Parathyroid adenoma (tissue), 2 donors: Measurements from ENCODE around the gene ZNF296.

ENCODE experiments used
- H2AFZ ChIP-seq: fragments of 300-600 bp; sonication (generic); one replicate; pipeline ENCODE4 v1.7.0; 2017; ENCODE audit warnings: antibody characterized with exemption, mild to moderate bottlenecking
- H3K27ac ChIP-seq: fragments of 300-600 bp; sonication (generic); one replicate; pipeline ENCODE4 v1.7.0; 2017
- H3K27me3 ChIP-seq: fragments of 300-600 bp; sonication (generic); one replicate; pipeline ENCODE4 v1.7.0; 2017; ENCODE audit warnings: low read length; ENCODE audit not compliant: control insufficient read depth, insufficient read depth
- H3K36me3 ChIP-seq: fragments of 300-600 bp; sonication (generic); one replicate; pipeline ENCODE4 v1.7.0; 2017; ENCODE audit warnings: low read length; ENCODE audit not compliant: control insufficient read depth, insufficient read depth
- H3K4me1 ChIP-seq: fragments of 300-600 bp; sonication (generic); one replicate; pipeline ENCODE4 v1.7.0; 2017; ENCODE audit warnings: control low read depth
- H3K4me2 ChIP-seq: fragments of 300-600 bp; sonication (generic); one replicate; pipeline ENCODE4 v1.7.0; 2017; ENCODE audit warnings: low read length
- H3K4me3 ChIP-seq: fragments of 300-600 bp; sonication (generic); one replicate; pipeline ENCODE4 v1.7.0; 2017; ENCODE audit warnings: low read depth, low read length
- H3K79me2 ChIP-seq: fragments of 300-600 bp; sonication (generic); one replicate; pipeline ENCODE4 v1.7.0; 2017; ENCODE audit warnings: control low read depth
- H3K9ac ChIP-seq: fragments of 300-600 bp; sonication (generic); one replicate; pipeline ENCODE4 v1.7.0; 2017; ENCODE audit warnings: mild to moderate bottlenecking
- H3K9me3 ChIP-seq: fragments of 300-600 bp; sonication (generic); one replicate; pipeline ENCODE4 v1.7.0; 2017; ENCODE audit warnings: low read length; ENCODE audit not compliant: control insufficient read depth
- CTCF ChIP-seq: fragments of 300-600 bp; sonication (generic); IDR thresholded peaks from one replicate; pipeline ENCODE4 v1.7.0; 2017; ENCODE audit warnings: antibody characterized with exemption, mild to moderate bottlenecking
- donor health status: primary hyperparathyroidism.

Gene ZNF296

GRCh38 chr19:45117167-45117594, 40.9 kb upstream of the ZNF296 start:
- H3K4me2 ChIP-seq: no peak overlapping the region
- H3K27ac ChIP-seq: no peak overlapping the region
- no peak overlapping the region for H3K4me3 ChIP-seq
- H3K9ac ChIP-seq: no peak overlapping the region
- H3K27me3 ChIP-seq: no peaks in the 10 kb centered on the region
- peaks cover 83% of the 10 kb centered on the region for H3K79me2 ChIP-seq
- H3K36me3 ChIP-seq: no peaks in the 10 kb centered on the region
- H3K9me3 ChIP-seq: no peaks in the 10 kb centered on the region
- no peak for TF ChIP-seq CTCF
- H3K4me1 ChIP-seq: no peaks in the 10 kb centered on the region
- no peak overlapping the region for H2AFZ ChIP-seq

- H3K27ac ChIP-seq: no peak overlapping the region
- no peak for TF ChIP-seq CTCF
- no peak overlapping the region for H3K4me2 ChIP-seq
- no peak overlapping the region for H3K4me3 ChIP-seq
- H3K36me3 ChIP-seq: no peaks in the 10 kb centered on the region
- H2AFZ ChIP-seq: no peak overlapping the region
- peaks cover 82% of the 10 kb centered on the region for H3K79me2 ChIP-seq
- H3K9ac ChIP-seq: no peak overlapping the region
- H3K9me3 ChIP-seq: no peaks in the 10 kb centered on the region
- no peaks in the 10 kb centered on the region for H3K27me3 ChIP-seq
- H3K4me1 ChIP-seq: no peaks in the 10 kb centered on the region
These were observed 39.7 kb upstream of the ZNF296 start for GRCh38 chr19:45115809-45116615.

GRCh38 chr19:45114116-45114515, 37.8 kb upstream of the ZNF296 start:
- no peak for TF ChIP-seq CTCF

GRCh38 chr19:45113628-45114027, 37.4 kb upstream of the ZNF296 start:
- Histone ChIP-seq H3K4me2 (no peak overlapping the region), H3K4me1 (no peaks in the 10 kb centered on the region), H3K79me2 (peaks cover 86% of the 10 kb centered on the region), H3K4me3 (no peak overlapping the region), H3K27ac (no peak overlapping the region), H2AFZ (no peak overlapping the region), H3K9ac (no peak overlapping the region), H3K9me3 (no peaks in the 10 kb centered on the region), H3K36me3 (no peaks in the 10 kb centered on the region), H3K27me3 (no peaks in the 10 kb centered on the region)
- no peak for TF ChIP-seq CTCF

More at GRCh38 chr19:45114116-45114515, 37.8 kb upstream of the ZNF296 start:
- peaks cover 85% of the 10 kb centered on the region for H3K79me2 ChIP-seq
- no peaks in the 10 kb centered on the region for H3K27me3 ChIP-seq
- H3K4me2 ChIP-seq: no peak overlapping the region
- no peaks in the 10 kb centered on the region for H3K4me1 ChIP-seq
- no peak overlapping the region for H3K9ac ChIP-seq
- H3K27ac ChIP-seq: no peak overlapping the region
- no peak overlapping the region for H3K4me3 ChIP-seq
- H2AFZ ChIP-seq: no peak overlapping the region
- H3K36me3 ChIP-seq: no peaks in the 10 kb centered on the region
- H3K9me3 ChIP-seq: no peaks in the 10 kb centered on the region
